ENCODE results near the gene CBARP. TPM values are rescaled to one million over a fixed set of nuclear protein-coding genes. Genes with fewer than 3 reads are reported as not detected.
"Not testable (repeated sequence)": the region's sequence is repeated elsewhere in the genome, so short reads cannot be mapped to it uniquely, and the experiment has no call there.

Gene CBARP
- total RNA-seq, 1 donor from 2014 or later, result 7.6 TPM

GRCh38 chr19:1248786-1249297 is 11.0 kb upstream of the CBARP start:
- TF ChIP-seq CTCF (IDR thresholded peaks at IDR 0.05), result peak; percentile 88
- no peak for DNase-seq (ENCODE audit: low spot score)
- H3K36me3 Mint-ChIP-seq (ENCODE audit: low read depth), result peaks cover 10% of the 10 kb centered on the region
- no peaks in the 10 kb centered on the region for H3K27me3 Mint-ChIP-seq (ENCODE audit: low read depth)
- no peaks in the 10 kb centered on the region for H3K9me3 Mint-ChIP-seq (ENCODE audit: low read depth)
- peak overlapping the region; percentile 77 for H3K4me3 Mint-ChIP-seq (ENCODE audit: unreplicated experiment)
- peaks cover 15% of the 10 kb centered on the region for H3K4me1 Mint-ChIP-seq (ENCODE audit: low read depth)
- peak overlapping the region; percentile 86 for H3K27ac Mint-ChIP-seq (ENCODE audit: unreplicated experiment)

- H3K27ac Mint-ChIP-seq (ENCODE audit: unreplicated experiment), result peak within 1 kb of the TSS; percentile 86
- no peaks in the 10 kb centered on the region for H3K27me3 Mint-ChIP-seq (ENCODE audit: low read depth)
- DNase-seq (ENCODE audit: low spot score), result no peak
Observed at GRCh38 chr19:1248139-1248785, 10.5 kb upstream of the CBARP start, which contains the start of gene MIDN. MIDN (plus strand) TSS chr19:1248583; CDS start chr19:1250297, 1,714 bp downstream.

GRCh38 chr19:1247748-1248138 is 9.9 kb upstream of the CBARP start:
- no peaks in the 10 kb centered on the region for H3K27me3 Mint-ChIP-seq (ENCODE audit: low read depth)
- no peak overlapping the region for H3K27ac Mint-ChIP-seq (ENCODE audit: unreplicated experiment)
- peaks cover 8% of the 10 kb centered on the region for H3K36me3 Mint-ChIP-seq (ENCODE audit: low read depth)
- H3K4me3 Mint-ChIP-seq (ENCODE audit: unreplicated experiment), result no peak overlapping the region
- no peak for DNase-seq (ENCODE audit: low spot score)
- H3K9me3 Mint-ChIP-seq (ENCODE audit: low read depth), result no peaks in the 10 kb centered on the region
- TF ChIP-seq CTCF (IDR thresholded peaks at IDR 0.05), result no peak
- H3K4me1 Mint-ChIP-seq (ENCODE audit: low read depth), result peaks cover 17% of the 10 kb centered on the region

More at GRCh38 chr19:1248139-1248785, 10.5 kb upstream of the CBARP start, which contains the start of gene MIDN:
- peaks cover 8% of the 10 kb centered on the region for H3K36me3 Mint-ChIP-seq (ENCODE audit: low read depth)
- peaks cover 13% of the 10 kb centered on the region for H3K4me1 Mint-ChIP-seq (ENCODE audit: low read depth)
- TF ChIP-seq CTCF (IDR thresholded peaks at IDR 0.05), result no peak
- peak within 1 kb of the TSS; percentile 77 for H3K4me3 Mint-ChIP-seq (ENCODE audit: unreplicated experiment)
- H3K9me3 Mint-ChIP-seq (ENCODE audit: low read depth), result no peaks in the 10 kb centered on the region

GRCh38 chr19:1246265-1247087 is 8.7 kb upstream of the CBARP start:
- H3K4me1 Mint-ChIP-seq (ENCODE audit: low read depth), result peaks cover 20% of the 10 kb centered on the region
- peak overlapping the region; percentile 41 for H3K27ac Mint-ChIP-seq (ENCODE audit: unreplicated experiment)
- not testable (repeated sequence) for H3K36me3 Mint-ChIP-seq (ENCODE audit: low read depth); H3K27me3 Mint-ChIP-seq (ENCODE audit: low read depth); DNase-seq (ENCODE audit: low spot score); H3K9me3 Mint-ChIP-seq (ENCODE audit: low read depth); H3K4me3 Mint-ChIP-seq (ENCODE audit: unreplicated experiment)

GRCh38 chr19:1245494-1246264 is 7.9 kb upstream of the CBARP start:
- no peaks in the 10 kb centered on the region for H3K27me3 Mint-ChIP-seq (ENCODE audit: low read depth)
- H3K4me1 Mint-ChIP-seq (ENCODE audit: low read depth), result peaks cover 27% of the 10 kb centered on the region
- no peak overlapping the region for H3K4me3 Mint-ChIP-seq (ENCODE audit: unreplicated experiment)

More at GRCh38 chr19:1245494-1246264, 7.9 kb upstream of the CBARP start:
- Mint-ChIP-seq H3K9me3 (ENCODE audit: low read depth) (no peaks in the 10 kb centered on the region), H3K27ac (ENCODE audit: unreplicated experiment) (no peak overlapping the region), H3K36me3 (ENCODE audit: low read depth) (peaks cover 1% of the 10 kb centered on the region)
- no peak for DNase-seq (ENCODE audit: low spot score)
- TF ChIP-seq CTCF (IDR thresholded peaks at IDR 0.05), result no peak
